GM21515 (cell line): ENCODE measurements around the gene CHST8.

ENCODE experiments used
- ATAC-seq: cut with Tn5 transposase; IDR thresholded peaks from one replicate; pipeline ENCODE4 v1.9.1; 2021; ENCODE audit not compliant: unreplicated experiment

The CHST8 gene

DNA sequence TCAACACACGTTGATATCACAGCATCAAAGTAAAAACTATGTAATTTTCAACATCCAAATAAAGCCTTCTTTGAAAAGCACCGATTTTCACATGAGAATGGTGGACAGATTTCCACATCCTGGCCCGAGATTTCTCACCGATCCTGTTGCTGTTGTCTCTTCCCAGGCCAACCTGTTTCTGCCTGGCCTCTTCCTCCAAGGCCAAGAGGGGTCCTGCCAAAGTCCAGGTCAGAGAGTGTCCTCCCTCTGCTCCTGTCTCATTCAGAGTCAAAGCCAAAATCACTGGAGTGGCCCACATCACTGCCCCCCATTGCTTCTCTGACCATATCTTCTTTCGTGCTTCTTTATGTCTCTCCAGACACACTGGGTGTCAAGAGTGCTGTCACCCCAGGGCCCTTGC lies 49.5 kb downstream of the CHST8 start:
- ATAC-seq, result no peak

DNA sequence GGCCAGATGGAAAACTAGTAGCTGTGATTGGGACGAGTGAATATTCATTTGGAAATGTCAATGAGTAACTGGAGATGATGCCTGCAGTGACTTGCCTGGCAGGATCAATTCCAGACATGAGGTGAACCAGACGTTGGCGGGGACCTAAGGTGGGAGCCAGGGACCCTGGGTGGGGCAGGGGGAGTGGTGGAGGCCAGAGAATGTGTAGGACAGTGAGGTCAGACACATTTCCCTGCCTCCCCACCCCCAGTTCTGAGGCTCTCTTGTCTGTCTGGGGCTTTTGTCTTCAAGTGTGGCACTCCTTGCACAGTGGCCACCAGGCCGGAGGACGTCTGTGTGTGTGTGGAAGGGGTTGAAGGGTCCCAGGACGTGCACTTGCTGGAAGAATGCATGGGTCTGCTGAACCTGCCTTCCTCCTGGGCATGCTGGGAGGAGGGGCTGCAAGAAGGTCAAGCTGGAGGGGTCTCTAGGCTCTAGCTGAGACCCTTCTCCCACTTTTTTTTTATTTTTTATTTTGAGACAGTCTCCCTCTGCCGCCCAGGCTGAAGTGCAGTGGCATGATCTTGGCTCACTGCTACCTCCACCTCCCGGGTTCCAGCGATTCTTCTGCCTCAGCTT lies 51.6 kb downstream of the CHST8 start:
- ATAC-seq, result no peak

DNA sequence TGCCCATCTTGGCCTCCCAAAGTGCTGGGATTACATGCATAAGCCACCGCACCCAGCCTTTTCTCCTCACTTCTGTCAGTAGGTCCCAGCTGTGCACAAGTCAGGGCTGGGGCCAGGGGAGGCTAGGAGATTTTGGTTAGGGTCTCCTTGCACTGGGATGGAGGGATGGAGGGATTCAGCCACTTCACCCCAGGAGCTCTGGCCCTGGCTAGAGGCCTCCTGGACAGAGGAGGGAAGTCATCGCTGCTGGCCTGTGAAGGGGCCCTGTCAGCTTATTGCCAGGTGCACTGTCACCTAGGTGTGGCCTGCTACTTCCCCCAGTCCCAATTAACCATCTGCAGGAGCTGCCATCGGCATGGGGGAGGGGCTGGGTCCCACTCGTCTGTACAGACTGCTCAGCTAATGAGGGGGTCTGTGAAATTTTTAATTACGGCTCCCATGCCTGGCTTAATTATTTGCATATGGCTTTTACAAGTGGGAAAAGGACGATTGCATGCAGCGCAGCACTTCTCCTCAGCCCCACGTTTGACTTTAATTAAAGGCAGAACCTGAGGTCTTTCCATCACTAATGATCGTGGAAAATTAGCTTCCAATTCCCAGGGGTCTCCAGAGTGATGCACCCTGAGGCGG lies 52.4 kb downstream of the CHST8 start:
- ATAC-seq, result no peak

- ATAC-seq, result no peak
Observed at GRCh38 chr19:33674626-33675367, 53.0 kb downstream of the CHST8 start.

- ATAC-seq, result no peak
Observed at GRCh38 chr19:33675501-33676124, 53.9 kb downstream of the CHST8 start.

DNA sequence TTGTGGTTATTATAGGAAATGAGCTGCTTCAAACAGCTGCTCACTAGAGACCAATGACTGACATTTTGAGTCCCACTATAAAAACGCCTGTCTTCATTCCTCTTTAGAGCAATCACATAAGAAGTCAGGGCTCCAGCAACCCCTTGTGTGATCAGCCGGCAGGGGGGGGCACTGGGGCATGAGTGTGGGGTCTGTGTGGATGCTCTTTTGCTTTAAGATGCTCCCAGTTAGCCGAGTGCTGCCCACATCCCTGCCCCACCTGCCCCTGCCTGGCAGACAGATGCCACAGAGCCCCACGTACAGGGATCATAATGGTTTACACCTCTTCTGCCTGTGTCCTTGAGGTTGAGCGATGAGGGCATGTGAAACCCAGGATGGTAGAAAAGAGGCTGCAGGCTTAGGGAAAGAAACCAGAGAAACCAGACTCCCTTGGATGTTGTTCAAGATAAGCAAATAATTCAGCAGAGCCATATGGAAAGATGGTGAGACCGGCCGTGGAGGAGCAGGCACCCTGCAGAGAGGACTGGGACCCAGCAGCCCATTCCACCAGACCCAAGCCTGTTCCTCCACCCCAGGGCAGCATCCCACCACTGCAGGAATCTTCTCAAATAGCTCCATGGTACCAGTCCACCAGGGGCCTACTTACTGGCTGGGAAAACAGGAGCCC lies 55.4 kb downstream of the CHST8 start:
- ATAC-seq, result no peak

- ATAC-seq, result no peak
Observed at GRCh38 chr19:33677745-33678426, 56.1 kb downstream of the CHST8 start.

DNA sequence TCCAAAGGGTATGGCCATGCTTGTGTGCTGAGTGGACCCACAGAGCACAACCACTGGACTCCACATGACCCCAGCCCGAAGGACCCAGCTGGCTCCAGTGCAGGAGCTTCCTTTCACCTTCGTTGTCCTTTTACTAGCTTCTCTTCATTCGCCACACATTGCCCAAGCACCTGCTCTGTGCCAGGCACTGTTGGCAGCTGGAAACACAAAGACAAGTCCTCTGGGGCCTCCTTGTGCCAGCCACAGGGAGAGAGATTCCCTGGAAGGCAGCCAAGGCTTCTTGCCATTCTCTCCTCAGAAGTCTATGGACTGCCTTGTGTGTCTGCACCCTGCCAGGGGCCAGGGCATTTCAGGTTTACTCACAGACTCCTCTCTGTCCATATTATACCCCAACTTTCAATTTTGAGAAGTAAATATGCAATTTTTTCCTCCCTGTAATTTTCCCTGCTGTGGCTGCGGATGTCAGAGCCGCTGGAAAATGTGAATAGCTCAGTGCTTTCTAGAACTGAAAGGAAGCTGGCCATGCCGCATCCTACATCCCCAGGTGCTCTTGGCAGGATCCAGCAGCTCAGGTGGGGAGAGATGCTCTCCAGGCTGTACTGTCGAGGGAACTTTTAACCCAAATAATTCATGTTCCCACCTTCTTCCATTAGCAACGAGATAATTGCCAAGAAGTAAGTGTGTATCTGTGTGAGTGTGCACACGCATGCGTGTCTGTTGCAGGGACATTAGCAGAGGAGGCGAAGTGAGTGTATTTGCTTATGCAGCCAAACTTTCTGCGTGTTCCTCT lies 57.2 kb downstream of the CHST8 start:
- ATAC-seq, result no peak

DNA sequence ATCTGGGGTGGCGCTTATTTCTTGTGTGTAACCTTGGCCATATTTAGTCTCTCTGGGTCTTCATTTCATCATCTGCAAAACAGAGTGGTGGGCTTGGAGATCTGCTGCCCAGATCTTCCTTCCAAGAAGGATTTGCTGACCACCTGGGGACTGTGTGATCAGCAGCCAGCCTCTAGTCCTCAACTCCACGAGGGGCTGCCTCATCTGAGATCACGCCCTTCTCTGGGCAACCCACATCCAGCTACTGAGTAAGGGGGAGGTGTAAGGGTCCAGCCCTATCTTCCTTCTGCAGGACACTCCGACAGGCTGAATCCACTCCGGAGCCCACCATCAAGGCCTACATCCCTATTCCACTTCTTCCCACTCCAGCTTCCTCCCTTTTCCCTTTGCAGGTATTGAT lies 57.9 kb downstream of the CHST8 start:
- no peak for ATAC-seq

DNA sequence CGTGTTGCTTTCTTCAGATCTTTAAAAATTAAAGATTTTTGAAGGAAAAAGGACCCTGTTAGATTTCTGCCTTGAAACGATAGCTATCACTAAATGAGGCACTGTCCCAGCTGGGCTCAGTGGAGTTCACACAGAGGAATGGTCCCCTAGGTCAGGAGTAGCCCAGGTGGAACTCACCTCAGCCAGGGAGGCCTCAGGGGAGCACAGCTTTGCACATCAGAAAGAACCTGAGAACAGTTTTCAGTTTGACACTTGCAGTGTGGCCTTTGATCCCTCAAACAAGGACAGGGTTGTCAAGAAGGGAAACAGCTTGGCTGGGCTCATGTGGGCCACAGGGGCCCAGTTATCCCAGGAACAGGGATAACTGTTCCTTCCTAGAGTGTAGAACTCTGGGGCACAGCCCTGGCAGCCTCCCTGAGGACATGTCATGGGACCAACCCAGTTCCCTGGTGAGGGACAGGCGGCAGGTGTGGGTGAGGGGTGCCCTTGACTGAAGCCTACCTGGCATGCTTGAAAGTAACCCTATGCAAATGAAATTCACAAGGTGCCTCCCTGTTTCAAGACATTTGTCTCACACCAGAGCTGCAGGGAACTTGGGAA lies 59.4 kb downstream of the CHST8 start:
- no peak for ATAC-seq

GRCh38 chr19:33683881-33684537 lies 62.3 kb downstream of the CHST8 start:
- ATAC-seq, result no peak

DNA sequence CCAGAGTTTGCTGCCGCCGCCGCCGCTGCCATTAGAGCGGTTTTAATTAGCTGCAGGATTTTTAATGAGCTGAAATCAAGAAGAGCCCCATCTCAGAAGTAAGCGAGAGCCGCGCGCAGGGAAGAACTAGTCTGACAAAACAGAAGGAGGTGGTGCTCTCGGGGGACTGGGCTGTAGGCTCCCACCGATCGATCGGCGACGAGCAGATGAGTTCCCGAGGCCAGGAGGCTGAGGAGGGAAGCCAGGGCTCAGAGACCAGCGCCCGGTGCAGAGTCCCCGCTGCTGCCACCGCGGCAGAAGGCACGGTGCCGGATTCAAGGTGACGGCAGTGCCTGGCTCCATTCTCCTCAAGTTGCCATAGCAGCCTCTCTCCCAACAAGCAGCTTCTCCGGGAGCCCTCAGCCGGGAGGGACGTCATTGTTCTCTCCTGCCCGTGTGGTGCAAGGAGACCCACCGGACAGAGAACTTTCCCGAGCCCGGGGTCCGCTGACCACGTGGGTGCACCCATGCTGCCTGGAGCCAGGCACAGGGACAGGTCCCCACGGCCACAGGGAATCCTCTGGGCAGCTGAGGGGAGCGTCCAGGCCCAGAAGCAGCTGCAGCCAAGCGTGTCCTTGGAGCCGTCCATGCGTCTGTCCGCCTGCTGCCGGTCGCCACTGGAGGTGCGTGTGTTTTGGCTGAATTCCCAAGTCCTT lies 62.9 kb downstream of the CHST8 start:
- no peak for ATAC-seq

- no peak for ATAC-seq
Observed at GRCh38 chr19:33685541-33685940, 63.8 kb downstream of the CHST8 start.

DNA sequence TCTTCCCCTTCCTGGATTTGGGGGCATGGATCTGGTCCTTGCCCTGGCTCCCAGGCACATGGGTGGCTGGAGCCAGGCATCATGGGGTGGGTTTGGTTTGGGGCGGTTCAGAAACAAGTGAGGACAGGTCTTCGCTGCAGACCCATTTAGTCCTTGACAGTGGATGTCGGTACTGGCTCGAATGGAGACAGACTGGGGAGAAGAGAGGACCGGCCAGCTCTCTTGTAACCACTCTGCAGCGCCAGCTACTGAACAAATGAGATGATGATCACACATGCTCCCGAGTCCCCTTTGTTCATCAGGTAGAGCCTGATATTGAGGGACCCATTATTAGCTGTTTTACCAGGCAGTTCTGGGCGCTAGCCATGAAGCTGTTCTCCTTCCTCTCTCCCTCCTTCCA lies 64.5 kb downstream of the CHST8 start:
- no peak for ATAC-seq

DNA sequence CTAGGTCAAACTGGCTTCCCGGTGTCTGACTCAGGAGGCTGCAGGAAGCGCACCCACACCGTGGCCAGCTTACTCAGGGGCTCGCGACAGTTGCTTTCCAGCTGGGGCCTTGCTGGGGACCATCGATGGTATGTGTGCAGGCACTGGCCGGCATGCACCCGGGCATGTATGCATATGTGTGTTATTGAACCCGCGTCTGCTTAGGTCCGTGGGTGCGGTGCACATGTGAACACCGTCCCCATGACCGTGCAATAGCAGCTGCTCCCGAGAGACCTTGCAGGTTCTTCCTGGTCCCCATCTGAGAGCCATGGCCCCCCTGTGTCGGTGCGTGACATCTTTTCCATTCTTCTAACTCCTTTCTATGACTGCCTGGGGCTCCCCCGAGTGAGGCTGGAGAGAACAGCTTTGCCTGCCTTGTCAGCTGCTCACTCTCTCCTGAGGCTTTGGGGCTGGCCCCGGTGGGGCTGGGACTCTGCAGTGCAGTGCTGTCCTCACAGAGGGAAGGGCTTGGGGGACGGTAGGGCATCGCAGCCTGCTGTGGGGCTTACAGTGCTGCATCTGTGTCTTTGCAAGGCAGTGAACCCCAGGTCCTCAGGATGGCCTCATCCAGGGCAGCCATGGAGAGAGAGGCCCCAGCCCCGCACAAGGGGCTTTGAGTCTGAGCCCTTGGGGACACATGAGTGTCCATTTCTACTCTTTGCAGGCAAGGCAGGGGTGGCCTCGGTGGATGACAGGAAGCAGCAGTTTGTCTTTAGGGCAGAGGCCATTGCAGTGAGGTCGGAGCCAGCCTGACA lies 65.1 kb downstream of the CHST8 start:
- ATAC-seq, result no peak

GRCh38 chr19:33687481-33688170 lies 65.9 kb downstream of the CHST8 start:
- ATAC-seq, result no peak
